Keratinocyte (primary cell): ENCODE measurements around the gene TRIM63. TPM values are rescaled to one million over a fixed set of nuclear protein-coding genes. Genes with fewer than 3 reads are reported as not detected.

ENCODE experiments used
- DNase-seq: peaks from one replicate; pipeline ENCODE4 v3.0.0-alpha.2; 2011; ENCODE audit warnings: low read depth, missing footprints, low spot score
- FAIRE-seq: peaks from 2 replicates; lab custom pipeline; 2011; peaks lifted over from hg19 to GRCh38; lab: Jason Lieb, UNC
- H2AFZ ChIP-seq: 2 replicates; pipeline ENCODE4 v1.6.0; 2012; ENCODE audit warnings: low read length, control low read depth, inconsistent platforms; ENCODE audit not compliant: control insufficient read depth
- H3K27ac ChIP-seq: 2 replicates; pipeline ENCODE4 v1.5.1; 2011; ENCODE audit warnings: low read length; ENCODE audit not compliant: control insufficient read depth, insufficient read depth
- H3K27me3 ChIP-seq: 3 replicates; pipeline ENCODE4 v1.6.0; 2011; ENCODE audit warnings: low read length; ENCODE audit not compliant: control insufficient read depth, insufficient read depth; ENCODE audit errors: extremely low read depth
- H3K36me3 ChIP-seq, 2 experiments: 2 replicates in 1 of 2; 3 replicates in 1 of 2; pipeline ENCODE4 v1.5.1; 2011; ENCODE audit warnings: low read length in 2 of 2, mild to moderate bottlenecking in 1 of 2; ENCODE audit not compliant: control insufficient read depth in 2 of 2, insufficient read depth in 2 of 2; ENCODE audit errors: extremely low read depth in 1 of 2
- H3K4me1 ChIP-seq: 3 replicates; pipeline ENCODE4 v1.5.1; 2011; ENCODE audit warnings: low read length; ENCODE audit not compliant: control insufficient read depth, insufficient read depth; ENCODE audit errors: extremely low read depth
- H3K4me2 ChIP-seq: 3 replicates; pipeline ENCODE4 v1.6.0; 2011; ENCODE audit warnings: low read depth, low read length; ENCODE audit not compliant: control insufficient read depth, insufficient read depth; ENCODE audit errors: extremely low read depth
- H3K4me3 ChIP-seq, 3 experiments: fragments of 200-600 bp in 1 of 3; sonication (generic) in 1 of 3; 2 replicates in 2 of 3; 3 replicates in 1 of 3; pipeline ENCODE4 v1.5.1; 2011 to 2016; ENCODE audit warnings: low read length in 3 of 3, mild to moderate bottlenecking in 3 of 3, control low read depth in 2 of 3, inconsistent platforms in 1 of 3, low read depth in 1 of 3, mixed read lengths in 1 of 3, mixed run types in 1 of 3, moderate library complexity in 1 of 3; ENCODE audit not compliant: control insufficient read depth in 2 of 3, insufficient read depth in 2 of 3; ENCODE audit errors: extremely low read depth in 1 of 3
- H3K79me2 ChIP-seq: 2 replicates; pipeline ENCODE4 v1.6.0; 2012; ENCODE audit warnings: low read length; ENCODE audit not compliant: control insufficient read depth, insufficient read depth
- H3K9ac ChIP-seq: 3 replicates; pipeline ENCODE4 v1.6.0; 2011; ENCODE audit warnings: low read length; ENCODE audit not compliant: control insufficient read depth, insufficient read depth; ENCODE audit errors: extremely low read depth
- H3K9me1 ChIP-seq: 3 replicates; pipeline ENCODE4 v1.6.0; 2011; ENCODE audit warnings: low read length; ENCODE audit not compliant: control insufficient read depth, insufficient read depth; ENCODE audit errors: extremely low read depth
- H3K9me3 ChIP-seq: 2 replicates; pipeline ENCODE4 v1.5.1; 2012; ENCODE audit warnings: low read depth, low read length; ENCODE audit not compliant: control insufficient read depth
- H4K20me1 ChIP-seq: 3 replicates; pipeline ENCODE4 v1.6.0; 2011; ENCODE audit warnings: low read length; ENCODE audit not compliant: control insufficient read depth, insufficient read depth; ENCODE audit errors: extremely low read depth
- CTCF ChIP-seq, 3 experiments: IDR thresholded peaks in 1 of 3; conservative IDR thresholded peaks in 1 of 3; optimal IDR thresholded peaks in 1 of 3; 2 replicates in 2 of 3; 3 replicates in 1 of 3; pipeline versions ENCODE3 to v1.5.1; 2011; ENCODE audit warnings: low read length in 3 of 3, mild to moderate bottlenecking in 3 of 3, moderate library complexity in 2 of 3, control low read depth in 1 of 3, inconsistent platforms in 1 of 3; ENCODE audit not compliant: insufficient read depth in 2 of 3; ENCODE audit errors: extremely low read depth in 1 of 3
- EZH2 ChIP-seq: IDR thresholded peaks from one replicate; pipeline ENCODE4 v1.6.1; 2012; ENCODE audit warnings: inconsistent platforms, mild to moderate bottlenecking, low read length, moderate library complexity
- dilution Hi-C: fragments of 300-500 bp; cut with MboI; formaldehyde crosslinking; loops from one replicate; pipeline ENCODE4 v1.7.0; 2020; ENCODE audit warnings: low sequenced_read_pairs; ENCODE audit not compliant: extremely low pct_ligation_motif_present
- polyA plus RNA-seq, 5 experiments: library from polyadenylated mRNA; depleted of rRNA in 3 of 5; stranded (reverse) in 3 of 5; stranded (forward) in 1 of 5; unstranded in 1 of 5; fragments of >200 nt; gene quantifications; 1 replicate in 1 of 5; 2 replicates in 3 of 5; 3 replicates in 1 of 5; pipeline versions ENCODE4 v1.2.1 to v1.2.3, GENCODE V29; 2011 to 2012; ENCODE audit warnings: missing spikeins in 2 of 5, low read depth in 1 of 5, low replicate concordance in 1 of 5

Gene TRIM63
- polyA plus RNA-seq, 1 donor (not counting 4 experiments of a cell fraction or from before 2014, with no cell fraction given), result not detected

GRCh38 chr1:26112407-26112775, 45.0 kb upstream of the TRIM63 start:
- Histone ChIP-seq H3K4me1 (peaks cover 18% of the 10 kb centered on the region), H3K4me3 (peak overlapping the region; percentile 90 to 99 (median 97)), H3K36me3 (peaks cover 2 to 6% of the 10 kb centered on the region in 2 experiments), H3K79me2 (peaks cover 7% of the 10 kb centered on the region), H3K4me2 (peak overlapping the region; percentile 93), H2AFZ (peak overlapping the region; percentile 99), H3K9me1 (no peaks in the 10 kb centered on the region), H3K27ac (peak overlapping the region; percentile 61), H3K27me3 (no peaks in the 10 kb centered on the region), H4K20me1 (no peaks in the 10 kb centered on the region), H3K9me3 (no peaks in the 10 kb centered on the region), H3K9ac (peak overlapping the region; percentile 86)
- dilution Hi-C loops, result no loop called here
- DNase-seq (no peak), FAIRE-seq (no peak)
- TF ChIP-seq CTCF (optimal IDR thresholded peaks at IDR 0.05 in 1 of 3, IDR thresholded peaks at IDR 0.05 in 1 of 3, conservative IDR thresholded peaks at IDR 0.05 in 1 of 3; ENCODE audit: extremely low read depth in 1 of 3, insufficient read depth in 2 of 3, low read length in 3 of 3), result no peak
- TF ChIP-seq EZH2, result no peak

GRCh38 chr1:26111530-26112406, 44.3 kb upstream of the TRIM63 start, which contains the start of gene PDIK1L:
Gene PDIK1L (plus strand): TSS chr1:26111824. CDS start chr1:26114309, 2,485 bp downstream.
- no peak for DNase-seq
- peaks cover 2 to 6% of the 10 kb centered on the region in 2 experiments for H3K36me3 ChIP-seq
- peaks cover 18% of the 10 kb centered on the region for H3K4me1 ChIP-seq
- peak within 1 kb of the TSS; percentile 61 for H3K27ac ChIP-seq
- dilution Hi-C loops, result no loop called here
- no peak for FAIRE-seq
- peak within 1 kb of the TSS; percentile 99 for H2AFZ ChIP-seq
- H3K9ac ChIP-seq, result peak within 1 kb of the TSS; percentile 86
- peaks cover 7% of the 10 kb centered on the region for H3K79me2 ChIP-seq
- H3K4me2 ChIP-seq, result peak within 1 kb of the TSS; percentile 93
- no peaks in the 10 kb centered on the region for H3K9me3 ChIP-seq
- no peaks in the 10 kb centered on the region for H3K27me3 ChIP-seq
- H3K4me3 ChIP-seq, result peak within 1 kb of the TSS; percentile 90 to 99 (median 97)
- no peaks in the 10 kb centered on the region for H3K9me1 ChIP-seq
- no peaks in the 10 kb centered on the region for H4K20me1 ChIP-seq
- TF ChIP-seq EZH2 (no peak), CTCF (optimal IDR thresholded peaks at IDR 0.05 in 1 of 3, IDR thresholded peaks at IDR 0.05 in 1 of 3, conservative IDR thresholded peaks at IDR 0.05 in 1 of 3; ENCODE audit: extremely low read depth in 1 of 3, insufficient read depth in 2 of 3, low read length in 3 of 3) (no peak)
